ENCODE results near the gene SHB.

- TF ChIP-seq, protein P1, sequence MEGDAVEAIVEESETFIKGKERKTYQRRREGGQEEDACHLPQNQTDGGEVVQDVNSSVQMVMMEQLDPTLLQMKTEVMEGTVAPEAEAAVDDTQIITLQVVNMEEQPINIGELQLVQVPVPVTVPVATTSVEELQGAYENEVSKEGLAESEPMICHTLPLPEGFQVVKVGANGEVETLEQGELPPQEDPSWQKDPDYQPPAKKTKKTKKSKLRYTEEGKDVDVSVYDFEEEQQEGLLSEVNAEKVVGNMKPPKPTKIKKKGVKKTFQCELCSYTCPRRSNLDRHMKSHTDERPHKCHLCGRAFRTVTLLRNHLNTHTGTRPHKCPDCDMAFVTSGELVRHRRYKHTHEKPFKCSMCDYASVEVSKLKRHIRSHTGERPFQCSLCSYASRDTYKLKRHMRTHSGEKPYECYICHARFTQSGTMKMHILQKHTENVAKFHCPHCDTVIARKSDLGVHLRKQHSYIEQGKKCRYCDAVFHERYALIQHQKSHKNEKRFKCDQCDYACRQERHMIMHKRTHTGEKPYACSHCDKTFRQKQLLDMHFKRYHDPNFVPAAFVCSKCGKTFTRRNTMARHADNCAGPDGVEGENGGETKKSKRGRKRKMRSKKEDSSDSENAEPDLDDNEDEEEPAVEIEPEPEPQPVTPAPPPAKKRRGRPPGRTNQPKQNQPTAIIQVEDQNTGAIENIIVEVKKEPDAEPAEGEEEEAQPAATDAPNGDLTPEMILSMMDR (IDR thresholded peaks at IDR 0.05) = no peak
- TF ChIP-seq POLR2A (IDR thresholded peaks at IDR 0.05) = no peak
These were observed 83.0 kb downstream of the SHB start for GRCh38 chr9:37986001-37986400.

Measured in lower leg skin (tissue), 3 donors.